GM12801 (cell line): ENCODE measurements around the gene PID1.

Experiments
- CTCF ChIP-seq: IDR thresholded peaks from one replicate; pipeline ENCODE4 v1.5.1; 2011; ENCODE audit warnings: control low read depth; ENCODE audit not compliant: insufficient read length; ENCODE audit errors: extremely low read depth

Gene PID1

GRCh38 chr2:229273006-229273722 is 2.1 kb upstream of the PID1 start:
- TF ChIP-seq CTCF, result no peak

- no peak for TF ChIP-seq CTCF
Observed at GRCh38 chr2:229269941-229270340, 1.1 kb downstream of the PID1 start.

- TF ChIP-seq CTCF, result no peak
Observed at GRCh38 chr2:229269146-229269545, 1.9 kb downstream of the PID1 start.

GRCh38 chr2:229268626-229269025 is 2.5 kb downstream of the PID1 start:
- no peak for TF ChIP-seq CTCF

- TF ChIP-seq CTCF, result no peak
Observed at GRCh38 chr2:229267080-229267479, 4.0 kb downstream of the PID1 start.

GRCh38 chr2:229265727-229266126 is 5.4 kb downstream of the PID1 start:
- TF ChIP-seq CTCF, result no peak

GRCh38 chr2:229261599-229261998 is 9.5 kb downstream of the PID1 start:
- no peak for TF ChIP-seq CTCF
